NCI-H1436 (cell line): ENCODE results near the gene TTC5.
"Not testable (repeated sequence)": the region's sequence is repeated elsewhere in the genome, so short reads cannot be mapped to it uniquely, and the experiment has no call there.

Source experiments
- DNase-seq: peaks from one replicate; lab custom pipeline; 2025; lab: John Stamatoyannopoulos, UW

Gene TTC5

DNA sequence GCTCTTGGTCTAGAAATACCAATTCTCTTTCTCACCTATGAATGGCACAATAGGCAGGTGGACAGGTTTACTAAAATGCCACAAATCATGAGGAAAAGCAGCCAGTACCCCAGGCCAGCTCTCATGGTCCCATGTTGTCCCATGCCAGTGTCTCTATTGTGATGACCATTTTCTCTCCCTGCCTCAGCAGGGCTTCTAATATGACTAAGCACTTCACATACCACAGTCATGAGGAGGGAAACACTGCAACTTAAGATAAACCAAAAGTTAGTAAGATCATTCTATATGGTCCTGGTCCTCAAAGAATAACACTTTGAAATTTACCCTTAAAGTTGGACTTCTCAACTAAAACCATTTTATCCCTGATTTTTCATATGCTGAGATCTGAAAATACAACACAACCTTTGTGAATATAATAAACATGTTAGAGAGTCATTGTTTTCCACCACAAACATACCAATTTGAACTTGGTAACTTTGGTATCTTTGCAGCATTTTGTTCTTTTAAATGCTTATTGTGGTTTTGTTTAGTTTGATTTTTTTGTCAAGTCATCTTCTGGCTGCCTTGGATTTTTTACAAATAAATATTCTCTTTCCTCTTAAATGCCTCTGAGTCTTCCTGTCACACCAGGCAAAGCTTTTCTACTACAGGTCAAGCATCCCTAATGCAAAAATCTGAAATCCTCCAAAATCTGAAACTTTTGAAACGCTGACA, 3.6 kb downstream of the TTC5 start:
- DNase-seq, result no peak

DNA sequence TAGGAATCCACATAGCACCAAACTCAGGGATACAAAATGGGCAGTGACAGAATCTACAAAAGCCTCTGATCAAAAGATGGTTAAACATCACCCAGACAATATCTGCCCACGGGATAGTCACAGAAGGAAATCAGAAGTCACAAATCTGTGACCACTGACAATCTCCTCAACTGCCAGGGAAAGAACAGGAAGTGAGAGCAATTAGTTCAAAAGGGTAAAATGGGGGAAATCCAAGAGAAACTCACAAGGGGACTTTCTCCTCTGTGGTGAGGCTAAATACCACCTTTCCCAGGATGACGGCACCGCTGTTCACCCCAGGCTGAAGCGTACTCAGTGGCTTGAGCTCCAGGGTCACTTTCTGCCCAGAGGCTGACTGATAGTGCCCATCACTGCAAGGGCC, 10.7 kb downstream of the TTC5 start:
- no peak for DNase-seq

DNA sequence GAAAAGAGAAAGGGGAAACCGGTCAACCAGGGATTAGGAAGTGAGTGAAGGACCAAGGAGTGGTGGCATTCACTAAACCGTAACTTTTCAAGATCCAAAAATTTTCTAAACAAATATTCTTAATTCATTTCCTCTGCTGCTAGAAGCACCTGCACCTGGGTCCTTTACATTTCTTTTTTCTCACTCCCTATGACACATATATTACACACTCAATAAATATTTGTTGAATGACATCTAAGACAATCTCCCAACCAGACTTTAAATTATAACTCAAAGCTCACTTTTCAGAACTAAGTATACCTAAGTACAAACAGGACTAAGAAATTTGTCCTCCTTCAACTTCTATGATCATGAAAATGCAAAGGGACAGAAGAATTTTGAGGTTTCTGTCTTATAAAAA, 11.1 kb downstream of the TTC5 start:
- no peak for DNase-seq

DNA sequence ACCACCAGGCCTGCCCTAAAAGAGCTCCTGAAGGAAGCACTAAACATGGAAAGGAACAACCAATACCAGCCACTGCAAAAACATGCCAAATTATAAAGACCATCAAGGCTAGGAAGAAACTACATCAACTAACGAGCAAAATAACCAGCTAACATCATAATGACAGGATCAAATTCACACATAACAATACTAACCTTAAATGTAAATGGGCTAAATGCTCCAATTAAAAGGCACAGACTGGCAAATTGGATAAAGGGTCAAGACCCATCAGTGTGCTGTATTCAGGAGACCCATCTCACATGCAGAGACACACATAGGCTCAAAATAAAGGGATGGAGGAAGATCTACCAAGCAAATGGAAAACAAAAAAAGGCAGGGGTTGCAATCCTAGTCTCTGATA, 23.8 kb downstream of the TTC5 start:
- DNase-seq, result not testable (repeated sequence)

DNA sequence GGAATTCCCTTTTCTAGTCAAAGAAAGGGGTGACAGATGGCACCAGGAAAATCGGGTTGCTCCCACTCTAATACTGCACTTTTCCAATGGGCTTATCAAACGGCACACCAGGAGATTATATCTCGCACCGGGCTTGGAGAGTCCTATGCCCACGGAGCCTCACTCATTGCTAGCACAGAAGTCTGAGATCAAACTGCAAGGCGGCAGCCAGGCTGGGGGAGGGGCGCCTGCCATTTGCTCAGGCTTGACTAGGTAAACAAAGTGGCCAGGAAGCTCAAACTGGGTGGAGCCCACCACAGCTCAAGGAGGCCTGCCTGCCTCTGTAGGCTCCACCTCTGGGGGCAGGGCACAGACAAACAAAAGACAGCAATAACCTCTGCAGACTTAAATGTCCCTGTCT, 25.5 kb downstream of the TTC5 start:
- DNase-seq, result not testable (repeated sequence)

DNA sequence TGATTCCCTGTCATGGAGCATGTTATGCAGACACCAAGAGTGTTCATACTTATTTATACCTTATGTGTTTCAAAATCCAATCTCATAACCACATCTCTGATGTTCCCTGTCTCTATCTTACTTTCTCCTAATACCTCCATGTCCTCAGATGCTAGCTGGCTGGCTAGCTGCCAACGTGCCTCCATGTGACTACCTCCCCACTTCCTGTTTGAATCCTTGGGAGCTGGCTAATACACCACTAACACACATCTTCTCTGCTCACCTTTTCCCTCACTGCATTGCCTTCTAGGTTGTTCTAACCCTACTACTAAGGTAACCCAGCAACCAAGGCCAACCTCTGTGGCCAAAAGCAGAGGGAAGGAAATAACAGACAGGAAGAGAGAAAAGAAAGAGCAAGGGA, 27.3 kb downstream of the TTC5 start:
- no peak for DNase-seq

DNA sequence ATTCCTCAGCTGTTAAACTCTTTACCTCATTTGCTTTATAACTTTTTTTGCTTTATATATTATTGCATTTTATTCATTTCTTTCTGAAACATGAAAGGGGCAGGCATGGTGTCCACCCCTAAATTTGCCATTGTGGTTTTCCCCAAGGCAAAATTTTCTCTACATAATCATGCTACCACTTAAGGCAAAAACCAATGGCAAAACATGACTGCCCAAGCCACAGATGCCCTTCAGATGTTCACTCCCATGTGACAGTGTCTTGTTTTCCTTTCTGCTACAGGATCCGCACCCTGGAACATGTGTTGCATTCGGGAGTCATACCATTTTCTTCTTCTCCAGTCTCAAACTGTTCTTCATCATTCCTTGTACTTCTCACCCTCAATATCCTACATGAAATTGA, 28.3 kb downstream of the TTC5 start:
- DNase-seq, result no peak

DNA sequence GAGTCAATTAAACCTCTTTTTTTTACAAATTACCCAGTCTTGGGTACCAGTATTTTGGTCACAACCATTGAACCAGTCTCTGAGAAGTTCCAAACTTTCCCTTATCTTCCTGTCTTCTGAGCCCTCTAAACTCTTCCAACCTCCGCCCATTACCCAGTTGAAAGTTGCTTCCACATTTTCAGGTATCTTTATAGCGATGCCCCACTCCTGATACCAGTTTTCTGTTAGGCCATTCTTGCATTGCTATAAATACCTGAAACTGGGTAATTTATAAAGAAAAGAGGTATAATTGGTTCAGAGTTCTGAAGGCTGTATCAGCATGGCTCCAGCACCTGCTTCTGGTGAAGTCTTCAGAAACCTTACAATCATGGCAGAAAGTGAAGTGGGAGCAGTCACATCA, 31.7 kb downstream of the TTC5 start:
- DNase-seq, result no peak

DNA sequence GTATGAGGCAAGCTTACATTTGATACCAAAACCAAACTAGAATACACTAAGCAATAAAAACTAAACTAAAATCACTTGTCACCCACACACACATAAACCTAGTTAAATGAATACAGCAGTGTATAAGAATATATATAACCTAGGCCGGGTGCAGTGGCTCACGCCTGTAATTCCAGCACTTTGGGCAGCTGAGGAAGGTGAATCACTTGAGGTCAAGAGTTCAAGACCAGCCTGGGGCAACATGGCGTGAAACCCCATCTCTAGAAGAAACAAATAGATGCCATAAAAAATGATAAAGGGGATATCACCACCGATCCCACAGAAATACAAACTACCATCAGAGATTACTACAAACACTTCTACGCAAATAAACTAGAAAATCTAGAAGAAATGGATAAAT, 41.4 kb downstream of the TTC5 start:
- not testable (repeated sequence) for DNase-seq

DNA sequence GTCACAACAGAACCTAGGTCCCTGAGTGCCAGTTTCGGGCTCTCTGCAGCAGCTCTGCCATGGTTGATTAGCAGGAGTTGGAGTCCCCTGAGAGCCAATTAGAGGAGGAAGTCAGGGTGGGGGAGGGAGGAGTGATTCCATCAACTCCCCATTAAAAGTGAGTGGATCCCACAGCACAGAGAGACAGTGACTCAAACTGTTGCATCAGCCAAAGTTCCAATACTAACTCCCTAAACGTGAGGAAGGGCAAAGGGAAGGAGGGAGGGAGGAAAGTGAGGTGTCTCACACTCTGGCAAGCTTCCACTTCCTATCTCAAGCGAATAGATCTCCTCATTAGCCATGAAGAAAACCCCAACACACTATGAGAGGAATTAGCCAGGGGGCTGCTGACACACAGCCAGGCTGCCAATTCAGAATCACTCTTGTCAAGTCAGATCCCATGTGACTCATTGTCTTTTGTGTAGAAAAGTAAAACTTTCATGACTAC, 43.1 kb downstream of the TTC5 start:
- DNase-seq, result no peak

DNA sequence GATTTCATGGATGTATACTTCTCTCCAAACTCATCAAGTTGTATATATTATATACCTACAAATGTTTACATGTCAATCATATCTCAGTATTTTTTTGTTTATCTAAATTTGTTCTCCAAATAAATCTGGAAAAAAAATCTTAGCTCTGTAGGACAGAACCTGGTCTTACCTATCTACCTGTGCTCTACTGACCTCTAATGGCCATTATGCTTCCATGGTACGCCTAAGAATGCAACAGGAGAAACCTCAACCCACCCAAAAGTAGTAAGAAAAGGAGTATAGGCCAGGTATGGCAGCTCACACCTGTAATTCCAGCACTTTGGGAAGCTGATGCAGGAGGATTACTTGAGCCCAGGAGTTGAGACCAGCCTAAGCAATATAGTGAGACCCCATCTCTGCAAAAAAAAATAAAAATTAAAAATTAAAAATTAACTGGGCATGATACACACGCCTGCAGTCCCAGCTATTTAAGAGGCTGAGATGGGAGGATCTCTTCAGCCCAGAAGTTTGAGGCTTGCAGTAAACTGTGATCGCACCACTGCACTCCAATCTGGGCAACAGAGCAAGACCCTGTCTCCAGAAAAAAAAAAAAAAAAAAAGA, 58.0 kb downstream of the TTC5 start:
- DNase-seq, result peak; percentile 6
